ENCODE measurements around the gene SPATA6L. TPM values are rescaled to one million over a fixed set of nuclear protein-coding genes. Genes with fewer than 3 reads are reported as not detected.
A peak's percentile ranks its signal among the peaks of the same experiment; 100 is the strongest.

SPATA6L gene
- total RNA-seq, 1 donor from 2014 or later, result 6.7 TPM

GRCh38 chr9:4663956-4664355, 2.3 kb downstream of the SPATA6L start:
- no peaks in the 10 kb centered on the region for H3K9me3 Mint-ChIP-seq (ENCODE audit: unreplicated experiment)
- peak overlapping the region; percentile 45 for H3K4me3 Mint-ChIP-seq (ENCODE audit: unreplicated experiment)
- peaks cover 35% of the 10 kb centered on the region for H3K4me1 Mint-ChIP-seq (ENCODE audit: unreplicated experiment)
- peaks cover 15% of the 10 kb centered on the region for H3K27me3 Mint-ChIP-seq (ENCODE audit: unreplicated experiment)
- no peak for DNase-seq (ENCODE audit: low spot score)
- H3K27ac Mint-ChIP-seq (ENCODE audit: unreplicated experiment), result peak overlapping the region; percentile 45
- TF ChIP-seq CTCF (IDR thresholded peaks at IDR 0.05; ENCODE audit: unreplicated experiment), result no peak
- H3K36me3 Mint-ChIP-seq (ENCODE audit: low read depth, unreplicated experiment), result peaks cover 6% of the 10 kb centered on the region

- H3K27me3 Mint-ChIP-seq (ENCODE audit: unreplicated experiment), result peaks cover 15% of the 10 kb centered on the region
- H3K4me3 Mint-ChIP-seq (ENCODE audit: unreplicated experiment), result peak overlapping the region; percentile 93
- H3K4me1 Mint-ChIP-seq (ENCODE audit: unreplicated experiment), result peaks cover 35% of the 10 kb centered on the region
Measured at GRCh38 chr9:4662989-4663792, 3.1 kb downstream of the SPATA6L start.

GRCh38 chr9:4662108-4662988, 3.9 kb downstream of the SPATA6L start, which contains the start of gene PLPP6:
PLPP6 (plus strand) TSS chr9:4662294; CDS start chr9:4662376, 82 bp downstream.
- peaks cover 6% of the 10 kb centered on the region for H3K36me3 Mint-ChIP-seq (ENCODE audit: low read depth, unreplicated experiment)
- H3K9me3 Mint-ChIP-seq (ENCODE audit: unreplicated experiment), result no peaks in the 10 kb centered on the region
- peak within 1 kb of the TSS; percentile 95 for H3K27ac Mint-ChIP-seq (ENCODE audit: unreplicated experiment)
- H3K4me1 Mint-ChIP-seq (ENCODE audit: unreplicated experiment), result peaks cover 35% of the 10 kb centered on the region
- peak within 1 kb of the TSS; percentile 93 for H3K4me3 Mint-ChIP-seq (ENCODE audit: unreplicated experiment)
- peaks cover 15% of the 10 kb centered on the region for H3K27me3 Mint-ChIP-seq (ENCODE audit: unreplicated experiment)
- DNase-seq (ENCODE audit: low spot score), result peak; percentile 87
- TF ChIP-seq CTCF (IDR thresholded peaks at IDR 0.05; ENCODE audit: unreplicated experiment), result peak; percentile 39

More at GRCh38 chr9:4662989-4663792, 3.1 kb downstream of the SPATA6L start:
- DNase-seq (ENCODE audit: low spot score), result no peak
- H3K27ac Mint-ChIP-seq (ENCODE audit: unreplicated experiment), result peak overlapping the region; percentile 95
- H3K9me3 Mint-ChIP-seq (ENCODE audit: unreplicated experiment), result no peaks in the 10 kb centered on the region
- no peak for TF ChIP-seq CTCF (IDR thresholded peaks at IDR 0.05; ENCODE audit: unreplicated experiment)
- peaks cover 6% of the 10 kb centered on the region for H3K36me3 Mint-ChIP-seq (ENCODE audit: low read depth, unreplicated experiment)

GRCh38 chr9:4661611-4662010, 4.7 kb downstream of the SPATA6L start:
- Mint-ChIP-seq H3K4me1 (ENCODE audit: unreplicated experiment) (peaks cover 35% of the 10 kb centered on the region), H3K36me3 (ENCODE audit: low read depth, unreplicated experiment) (peaks cover 8% of the 10 kb centered on the region), H3K27ac (ENCODE audit: unreplicated experiment) (peak overlapping the region; percentile 57), H3K27me3 (ENCODE audit: unreplicated experiment) (peaks cover 15% of the 10 kb centered on the region), H3K9me3 (ENCODE audit: unreplicated experiment) (no peaks in the 10 kb centered on the region), H3K4me3 (ENCODE audit: unreplicated experiment) (peak overlapping the region; percentile 89)
- TF ChIP-seq CTCF (IDR thresholded peaks at IDR 0.05; ENCODE audit: unreplicated experiment), result no peak
- DNase-seq (ENCODE audit: low spot score), result no peak

All from endothelial cell (in vitro differentiated cells).